Spleen (tissue), 11 donors: Measurements from ENCODE around the gene GPR83. TPM values are rescaled to one million over a fixed set of nuclear protein-coding genes. Genes with fewer than 3 reads are reported as not detected.

Source experiments
- DNase-seq: peaks from one replicate; pipeline ENCODE4 v3.0.0-alpha.2; 2020
- H3K27ac ChIP-seq, 8 donors: fragments of 200-600 bp; sonication (generic) in 7 of 8; 1 replicate in 4 of 8; 2 replicates in 4 of 8; pipeline versions ENCODE4 v1.5.0 to v1.8.0; 2016 to 2021; ENCODE audit warnings: inconsistent platforms in 4 of 8, mild to moderate bottlenecking in 4 of 8, moderate library complexity in 1 of 8
- H3K27me3 ChIP-seq, 7 donors: fragments of 200-600 bp; sonication (generic) in 6 of 7; replicated peaks in 1 of 7; 1 replicate in 4 of 7; 2 replicates in 3 of 7; pipeline versions ENCODE4 v1.5.0 to v1.8.0; 2016 to 2021; ENCODE audit warnings: inconsistent platforms in 3 of 7, mild to moderate bottlenecking in 1 of 7
- H3K36me3 ChIP-seq, 6 donors: fragments of 200-600 bp; sonication (generic) in 5 of 6; 1 replicate in 4 of 6; 2 replicates in 2 of 6; pipeline versions ENCODE4 v1.5.0 to v1.8.0; 2016 to 2021; ENCODE audit warnings: inconsistent platforms in 2 of 6
- H3K4me1 ChIP-seq, 6 donors: fragments of 200-600 bp; sonication (generic) in 5 of 6; 1 replicate in 3 of 6; 2 replicates in 3 of 6; pipeline versions ENCODE4 v1.5.0 to v1.8.0; 2016 to 2021; ENCODE audit warnings: inconsistent platforms in 3 of 6
- H3K4me3 ChIP-seq, 8 donors: fragments of 200-600 bp; sonication (generic) in 7 of 8; 1 replicate in 4 of 8; 2 replicates in 4 of 8; pipeline versions ENCODE4 v1.5.0 to v1.8.0; 2016 to 2021; ENCODE audit warnings: inconsistent platforms in 4 of 8, mild to moderate bottlenecking in 4 of 8, moderate library complexity in 2 of 8
- H3K9me3 ChIP-seq, 8 donors: fragments of 200-600 bp; sonication (generic) in 7 of 8; 1 replicate in 4 of 8; 2 replicates in 4 of 8; pipeline versions ENCODE4 v1.5.0 to v1.8.0; 2016 to 2021; ENCODE audit warnings: inconsistent platforms in 4 of 8
- CTCF ChIP-seq, 11 experiments: fragments of 200-600 bp in 7 of 11; fragments of 450-650 bp in 4 of 11; sonication (generic) in 4 of 11; IDR thresholded peaks in 8 of 11; conservative IDR thresholded peaks in 3 of 11; 1 replicate in 7 of 11; 2 replicates in 4 of 11; pipeline versions ENCODE4 v1.4.0 to v1.8.0; 2016 to 2021; ENCODE audit warnings: antibody characterized with exemption in 11 of 11, inconsistent platforms in 4 of 11, mild to moderate bottlenecking in 1 of 11
- POLR2A ChIP-seq, 3 donors: fragments of 450-650 bp; IDR thresholded peaks; one replicate each; pipeline ENCODE4 v1.5.1; 2017; ENCODE audit warnings: antibody characterized with exemption in 3 of 3, mild to moderate bottlenecking in 1 of 3
- POLR2AphosphoS5 ChIP-seq, 3 donors: sonication (generic); formaldehyde crosslinking; IDR thresholded peaks; one replicate each; pipeline ENCODE4 v1.5.1; 2017; ENCODE audit warnings: antibody characterized with exemption in 3 of 3
- WGBS, 5 donors: extraction: QIAGEN DNeasy Blood & Tissue Kit in 3 of 5; methylation state at CpG; one replicate each; pipeline versions ENCODE4 v1.1.5 to v1.1.7; 2013 to 2018; 5-methylcytosine and 5-hydroxymethylcytosine counted together
- intact Hi-C: fragments of 100-400 bp; cut with DNase I; formaldehyde crosslinking; loops from one replicate; pipeline ENCODE4 v1.15.0; 2023; ENCODE audit warnings: low total_unique reads
- polyA plus RNA-seq, 3 donors: library from polyadenylated mRNA; stranded (reverse); fragments of 200-250 nt; gene quantifications; one replicate each; pipeline ENCODE4 v1.2.1, GENCODE V29; 2013
- total RNA-seq, 7 donors: library from RNA; depleted of rRNA in 3 of 7; stranded (reverse); fragments of >200 nt in 3 of 7; fragmentation: NEBNext Ultra II Directional in 4 of 7; extraction: Animal tissue kit (Norgen Biotek cat#: 25700) in 4 of 7; gene quantifications; one replicate each; pipeline versions ENCODE4 v1.1.0 to v1.2.1, GENCODE V29; 2016 to 2021
- donor health status: healthy with polysubstance abuse.
- donor health status: DM: no; HTN: no; CAD: no; lungs with moderate emphysema.
- donor health status: DM: no; HTN: no; CAD: no.
- donor health status: Bipolar disorder and iron deficiency.
- donor health status: healthy.
- donor health status: DM: no; HTN: no; CAD: no.
- donor health status: DM: yes; HTN: yes; CAD: no.

The GPR83 gene
- total and polyA plus RNA-seq, 10 donors = 0.06 to 0.66 (median 0.15) TPM; not detected in 1

- 92 to 94% (median 93%) methylated on average over 4 of the region's 4 CpGs for WGBS, 5 donors
- Histone ChIP-seq H3K9me3 (no peaks in the 10 kb centered on the region), H3K36me3 (peaks cover 3 to 90% (median 39%) of the 10 kb centered on the region in 6 donors), H3K27me3 (no peaks in the 10 kb centered on the region), H3K4me1 (no peaks in the 10 kb centered on the region), H3K27ac (no peak overlapping the region), H3K4me3 (no peak overlapping the region)
- no peak for TF ChIP-seq POLR2AphosphoS5 (IDR thresholded peaks at IDR 0.05)
- TF ChIP-seq POLR2A (IDR thresholded peaks at IDR 0.05) = no peak
- no peak for TF ChIP-seq CTCF (IDR thresholded peaks at IDR 0.05 in 8 of 11, conservative IDR thresholded peaks at IDR 0.05 in 3 of 11)
- DNase-seq = no peak
- intact Hi-C loops = no loop called here
These were observed 45.9 kb upstream of the GPR83 start for GRCh38 chr11:94447149-94447548.

GRCh38 chr11:94445641-94446040 is 44.4 kb upstream of the GPR83 start:
- TF ChIP-seq POLR2A (IDR thresholded peaks at IDR 0.05) (no peak), CTCF (IDR thresholded peaks at IDR 0.05 in 8 of 11, conservative IDR thresholded peaks at IDR 0.05 in 3 of 11) (no peak), POLR2AphosphoS5 (IDR thresholded peaks at IDR 0.05) (no peak)
- H3K27ac ChIP-seq = no peak overlapping the region
- no peak for DNase-seq
- intact Hi-C loops = no loop called here
- no peak overlapping the region for H3K4me3 ChIP-seq
- no peaks in the 10 kb centered on the region for H3K9me3 ChIP-seq
- H3K36me3 ChIP-seq = peaks cover 3 to 98% (median 46%) of the 10 kb centered on the region in 6 donors
- H3K4me1 ChIP-seq = no peaks in the 10 kb centered on the region
- no peaks in the 10 kb centered on the region for H3K27me3 ChIP-seq
- WGBS, 5 donors = 83 to 94% (median 89%) methylated on average over 1 of the region's 1 CpG

- H3K27ac ChIP-seq = no peak overlapping the region
- DNase-seq = no peak
- no peak overlapping the region for H3K4me3 ChIP-seq
- H3K27me3 ChIP-seq = no peaks in the 10 kb centered on the region
- H3K9me3 ChIP-seq = peaks cover 0 to 15% (median 7%) of the 10 kb centered on the region in 8 donors
- H3K36me3 ChIP-seq = peaks cover 0 to 100% (median 55%) of the 10 kb centered on the region in 6 donors
- WGBS, 5 donors = 45 to 91% (median 86%) methylated on average over 1 of the region's 1 CpG
- intact Hi-C loops = no loop called here
- H3K4me1 ChIP-seq = no peaks in the 10 kb centered on the region
- no peak for TF ChIP-seq POLR2A (IDR thresholded peaks at IDR 0.05)
- no peak for TF ChIP-seq POLR2AphosphoS5 (IDR thresholded peaks at IDR 0.05)
- no peak for TF ChIP-seq CTCF (IDR thresholded peaks at IDR 0.05 in 8 of 11, conservative IDR thresholded peaks at IDR 0.05 in 3 of 11)
These were observed 31.8 kb upstream of the GPR83 start for GRCh38 chr11:94433049-94433448.

GRCh38 chr11:94424662-94425061 is 23.4 kb upstream of the GPR83 start:
- DNase-seq = no peak
- H3K27me3 ChIP-seq = no peaks in the 10 kb centered on the region
- H3K9me3 ChIP-seq = peaks cover 0 to 17% (median 10%) of the 10 kb centered on the region in 8 donors
- no peaks in the 10 kb centered on the region for H3K4me1 ChIP-seq
- no peak overlapping the region for H3K27ac ChIP-seq
- TF ChIP-seq POLR2AphosphoS5 (IDR thresholded peaks at IDR 0.05) (no peak), CTCF (IDR thresholded peaks at IDR 0.05 in 8 of 11, conservative IDR thresholded peaks at IDR 0.05 in 3 of 11) (no peak), POLR2A (IDR thresholded peaks at IDR 0.05) (no peak)
- 93 to 97% (median 96%) methylated on average over 2 of the region's 2 CpGs for WGBS, 5 donors
- H3K4me3 ChIP-seq = no peak overlapping the region
- intact Hi-C loops = no loop called here
- peaks cover 0 to 99% (median 47%) of the 10 kb centered on the region in 6 donors for H3K36me3 ChIP-seq
